CD4-positive, CD25-positive, alpha-beta regulatory T cell (primary cell): ENCODE measurements around the gene COL4A6. TPM values are rescaled to one million over a fixed set of nuclear protein-coding genes. Genes with fewer than 3 reads are reported as not detected.

Source experiments
- ATAC-seq, 2 donors: fragments of 150-1000 bp; cut with Tn5 transposase; one replicate each; pipeline ENCODE4 v1.10.0; 2021; ENCODE audit warnings: low read depth in 2 of 2, moderate number of reproducible peaks in 2 of 2, moderate library complexity in 1 of 2
- DNase-seq, 3 donors: peaks; one replicate each; pipeline versions ENCODE4 v3.0.0 to v3.0.0-alpha.2; 2012 to 2022; ENCODE audit warnings: mixed read lengths in 1 of 3
- H3K27ac ChIP-seq: one replicate; pipeline ENCODE4 v1.7.0; 2013; ENCODE audit warnings: mild to moderate bottlenecking, low read length; ENCODE audit not compliant: insufficient read depth, poor library complexity, severe bottlenecking
- H3K27me3 ChIP-seq: one replicate; pipeline ENCODE4 v1.7.0; 2013; ENCODE audit warnings: low read length; ENCODE audit not compliant: control insufficient read depth, insufficient read depth
- H3K36me3 ChIP-seq: one replicate; pipeline ENCODE4 v1.7.0; 2013; ENCODE audit warnings: mild to moderate bottlenecking, low read length, moderate library complexity; ENCODE audit not compliant: control insufficient read depth, insufficient read depth
- H3K4me1 ChIP-seq: 2 replicates; pipeline ENCODE4 v1.7.0; 2013; ENCODE audit warnings: mild to moderate bottlenecking, low read length; ENCODE audit not compliant: insufficient read depth, control insufficient read depth, poor library complexity, severe bottlenecking
- H3K4me3 ChIP-seq: one replicate; pipeline ENCODE4 v1.7.0; 2013; ENCODE audit warnings: low read depth, mild to moderate bottlenecking, low read length, moderate library complexity
- H3K9me3 ChIP-seq, 2 experiments: 1 replicate in 1 of 2; 2 replicates in 1 of 2; pipeline ENCODE4 v1.7.0; 2013; ENCODE audit warnings: low read length in 2 of 2, mild to moderate bottlenecking in 1 of 2, moderate library complexity in 1 of 2; ENCODE audit not compliant: control insufficient read depth in 2 of 2
- H3K27ac Mint-ChIP-seq, 3 donors: one replicate each; pipeline ENCODE4 v1.8.0; 2020 to 2022; ENCODE audit warnings: mild to moderate bottlenecking in 3 of 3, mixed read lengths in 3 of 3, moderate library complexity in 2 of 3
- H3K27me3 Mint-ChIP-seq: one replicate; pipeline ENCODE4 v1.8.0; 2022; ENCODE audit warnings: mild to moderate bottlenecking, mixed read lengths
- H3K36me3 Mint-ChIP-seq: one replicate; pipeline ENCODE4 v1.8.0; 2020; ENCODE audit warnings: mixed read lengths
- H3K4me1 Mint-ChIP-seq, 4 donors: one replicate each; pipeline ENCODE4 v1.8.0; 2020 to 2022; ENCODE audit warnings: mixed read lengths in 4 of 4, mild to moderate bottlenecking in 1 of 4
- H3K4me3 Mint-ChIP-seq, 4 donors: one replicate each; pipeline ENCODE4 v1.8.0; 2020 to 2022; ENCODE audit warnings: mild to moderate bottlenecking in 4 of 4, mixed read lengths in 4 of 4, moderate library complexity in 3 of 4
- H3K9me3 Mint-ChIP-seq, 7 donors: one replicate each; pipeline ENCODE4 v1.8.0; 2020 to 2022; ENCODE audit warnings: mixed read lengths in 7 of 7, mild to moderate bottlenecking in 3 of 7, moderate library complexity in 2 of 7
- polyA plus RNA-seq, 4 donors: library from polyadenylated mRNA; unstranded; fragments of 300-500 nt; fragmentation: Illumina TruSeq; gene quantifications; one replicate each; pipeline ENCODE4 v1.2.3, GENCODE V29; 2021
- total RNA-seq: library from RNA; stranded (reverse); gene quantifications from one replicate; pipeline ENCODE4 v1.2.3, GENCODE V29; 2022

COL4A6 gene
- total and polyA plus RNA-seq, 5 donors from 2014 or later = not detected

GRCh38 chrX:108131471-108131870 is 306.8 kb downstream of the COL4A6 start:
- Histone ChIP-seq H3K36me3 (peaks cover 19% of the 10 kb centered on the region), H3K27ac (no peak overlapping the region), H3K27me3 (no peaks in the 10 kb centered on the region), H3K4me3 (no peak overlapping the region), H3K9me3 (no peaks in the 10 kb centered on the region), H3K4me1 (no peaks in the 10 kb centered on the region)
- H3K27ac Mint-ChIP-seq = no peak overlapping the region
- peaks cover 8% of the 10 kb centered on the region for H3K36me3 Mint-ChIP-seq
- H3K4me3 Mint-ChIP-seq = no peak overlapping the region
- DNase-seq = no peak
- no peak for ATAC-seq
- H3K27me3 Mint-ChIP-seq = no peaks in the 10 kb centered on the region
- peaks cover 0 to 2% (median 0%) of the 10 kb centered on the region in 4 donors for H3K4me1 Mint-ChIP-seq
- H3K9me3 Mint-ChIP-seq = no peaks in the 10 kb centered on the region

DNA sequence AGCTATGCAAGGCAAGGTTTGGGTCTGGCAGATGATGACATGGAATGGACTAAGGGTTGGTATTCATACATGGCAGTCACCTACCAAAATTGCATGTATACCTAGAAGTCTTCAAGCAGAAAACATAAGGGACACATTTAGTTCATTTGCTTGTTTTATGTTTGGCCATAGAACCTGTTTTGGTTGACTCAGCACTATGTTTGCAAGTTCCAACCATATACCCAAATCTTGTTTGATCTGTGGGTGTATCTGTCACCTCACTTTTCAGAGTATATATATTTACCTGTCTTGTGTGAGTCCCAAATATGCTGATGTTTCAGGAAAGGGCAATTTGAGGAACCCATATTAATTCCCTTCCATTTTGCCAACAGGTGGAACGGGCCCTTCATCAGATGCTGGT is 307.3 kb downstream of the COL4A6 start:
- Histone ChIP-seq H3K27ac (no peak overlapping the region), H3K9me3 (no peaks in the 10 kb centered on the region), H3K4me1 (no peaks in the 10 kb centered on the region), H3K4me3 (no peak overlapping the region), H3K36me3 (peaks cover 19% of the 10 kb centered on the region), H3K27me3 (no peaks in the 10 kb centered on the region)
- no peak overlapping the region for H3K27ac Mint-ChIP-seq
- ATAC-seq = no peak
- H3K36me3 Mint-ChIP-seq = peaks cover 8% of the 10 kb centered on the region
- DNase-seq = no peak
- H3K4me3 Mint-ChIP-seq = peak overlapping the region in 1 of 4 donors; percentile 27
- no peaks in the 10 kb centered on the region for H3K27me3 Mint-ChIP-seq
- no peaks in the 10 kb centered on the region for H3K9me3 Mint-ChIP-seq
- H3K4me1 Mint-ChIP-seq = peaks cover 0 to 2% (median 0%) of the 10 kb centered on the region in 4 donors

DNA sequence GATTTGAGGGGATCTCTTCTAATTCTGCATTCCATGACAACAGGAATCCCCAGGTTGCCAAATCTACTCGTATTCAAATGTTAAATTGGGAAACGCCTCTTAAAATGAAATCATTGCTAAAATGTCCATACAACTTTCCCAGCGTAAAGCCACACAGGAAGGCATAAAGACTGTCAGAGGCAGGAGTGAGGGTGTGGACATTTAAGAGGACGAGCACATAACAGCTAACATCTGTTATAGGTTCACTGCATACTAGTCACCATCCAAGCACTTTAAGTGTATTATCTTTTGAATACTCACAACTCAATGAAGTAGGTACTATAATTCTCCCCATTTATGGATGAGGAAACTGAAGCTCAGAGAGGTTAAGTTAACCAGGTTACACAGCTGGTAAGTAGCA is 311.1 kb downstream of the COL4A6 start:
- Histone ChIP-seq H3K27ac (no peak overlapping the region), H3K9me3 (no peaks in the 10 kb centered on the region), H3K27me3 (no peaks in the 10 kb centered on the region), H3K4me3 (no peak overlapping the region), H3K4me1 (no peaks in the 10 kb centered on the region), H3K36me3 (peaks cover 12% of the 10 kb centered on the region)
- no peaks in the 10 kb centered on the region for H3K27me3 Mint-ChIP-seq
- H3K4me1 Mint-ChIP-seq = peaks cover 0 to 2% (median 0%) of the 10 kb centered on the region in 4 donors
- no peak overlapping the region for H3K4me3 Mint-ChIP-seq
- H3K36me3 Mint-ChIP-seq = peaks cover 13% of the 10 kb centered on the region
- H3K27ac Mint-ChIP-seq = no peak overlapping the region
- no peak for ATAC-seq
- no peak for DNase-seq
- no peaks in the 10 kb centered on the region for H3K9me3 Mint-ChIP-seq

DNA sequence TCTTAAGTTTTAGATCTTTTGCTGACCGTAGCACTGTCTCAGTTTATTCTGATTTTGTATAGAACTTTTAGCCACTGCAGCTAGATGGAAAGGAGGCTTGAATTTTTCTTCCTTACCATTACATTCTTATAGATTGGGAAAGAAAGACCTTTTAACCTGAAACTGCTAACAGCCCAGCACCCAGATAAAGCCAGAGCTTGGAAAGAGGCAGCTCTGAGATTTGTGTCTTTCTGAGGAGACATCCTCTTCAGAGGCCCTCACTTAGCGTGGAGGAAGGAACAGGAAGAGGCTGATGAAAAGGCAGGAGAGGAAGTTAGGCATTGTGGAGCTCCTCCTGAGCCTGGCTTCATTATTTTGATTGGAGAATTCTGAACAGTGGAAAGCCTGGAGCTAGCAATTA is 311.6 kb downstream of the COL4A6 start:
- H3K36me3 Mint-ChIP-seq = peaks cover 13% of the 10 kb centered on the region

DNA sequence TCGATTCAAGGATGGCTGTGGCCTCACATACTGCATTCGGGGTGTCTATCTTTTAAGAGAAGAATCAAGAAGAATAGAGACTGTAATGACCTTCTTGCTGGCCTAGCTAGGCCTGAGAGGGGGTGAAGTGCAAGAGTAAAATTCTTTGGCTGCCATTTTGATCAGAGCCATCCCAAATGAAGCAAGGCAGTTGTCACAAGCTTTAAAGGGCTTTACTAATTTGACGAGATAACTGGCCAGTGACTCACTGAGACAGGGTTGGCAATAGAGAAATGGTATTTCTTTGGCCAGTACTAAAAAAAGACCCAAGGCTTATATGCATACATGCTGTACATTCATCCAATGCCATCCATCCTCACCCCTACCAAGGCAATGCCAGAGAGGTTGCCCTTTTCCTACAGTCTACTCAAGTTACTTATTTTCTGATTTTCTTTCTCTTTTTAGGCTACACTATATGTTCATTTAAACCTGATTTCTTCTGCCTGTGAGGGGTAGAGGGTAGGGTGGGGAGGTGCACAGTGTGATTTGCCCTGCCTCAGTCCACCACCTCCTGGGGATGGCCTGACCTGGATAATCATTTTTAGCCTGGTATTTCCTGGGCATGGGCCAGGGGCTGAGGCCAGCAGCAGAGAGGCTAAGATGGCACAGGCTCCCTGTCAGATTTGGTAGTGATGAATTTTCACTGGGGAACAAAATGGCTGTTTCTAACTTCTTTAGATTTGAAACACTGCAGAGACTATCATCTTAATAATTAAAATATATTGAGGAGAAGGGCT is 314.4 kb downstream of the COL4A6 start:
- no peak overlapping the region for H3K4me3 Mint-ChIP-seq
- H3K27me3 Mint-ChIP-seq = no peaks in the 10 kb centered on the region
- Histone ChIP-seq H3K4me1 (no peaks in the 10 kb centered on the region), H3K9me3 (no peaks in the 10 kb centered on the region), H3K27me3 (no peaks in the 10 kb centered on the region), H3K36me3 (peaks cover 4% of the 10 kb centered on the region), H3K27ac (no peak overlapping the region), H3K4me3 (no peak overlapping the region)
- H3K27ac Mint-ChIP-seq = no peak overlapping the region
- no peaks in the 10 kb centered on the region for H3K4me1 Mint-ChIP-seq
- DNase-seq (no peak), ATAC-seq (no peak)
- H3K36me3 Mint-ChIP-seq = peaks cover 6% of the 10 kb centered on the region
- H3K9me3 Mint-ChIP-seq = no peaks in the 10 kb centered on the region

More for the DNA sequence above, 311.6 kb downstream of the COL4A6 start:
- ATAC-seq (no peak), DNase-seq (no peak)
- Mint-ChIP-seq H3K27me3 (no peaks in the 10 kb centered on the region), H3K4me1 (peaks cover 0 to 2% (median 0%) of the 10 kb centered on the region in 4 donors), H3K27ac (no peak overlapping the region), H3K4me3 (no peak overlapping the region), H3K9me3 (no peaks in the 10 kb centered on the region)
- Histone ChIP-seq H3K4me3 (no peak overlapping the region), H3K36me3 (peaks cover 12% of the 10 kb centered on the region), H3K9me3 (no peaks in the 10 kb centered on the region), H3K27me3 (no peaks in the 10 kb centered on the region), H3K27ac (no peak overlapping the region), H3K4me1 (no peaks in the 10 kb centered on the region)

GRCh38 chrX:108122748-108123147 is 315.5 kb downstream of the COL4A6 start:
- ATAC-seq (no peak), DNase-seq (peak in 1 of 3 donors; percentile 4)
- Mint-ChIP-seq H3K27ac (no peak overlapping the region), H3K4me3 (peak overlapping the region in 1 of 4 donors; percentile 15), H3K27me3 (no peaks in the 10 kb centered on the region), H3K9me3 (no peaks in the 10 kb centered on the region), H3K36me3 (peaks cover 6% of the 10 kb centered on the region), H3K4me1 (no peaks in the 10 kb centered on the region)
- H3K4me3 ChIP-seq = no peak overlapping the region
- H3K4me1 ChIP-seq = no peaks in the 10 kb centered on the region
- H3K27me3 ChIP-seq = no peaks in the 10 kb centered on the region
- H3K36me3 ChIP-seq = peaks cover under 1% of the 10 kb centered on the region
- no peaks in the 10 kb centered on the region for H3K9me3 ChIP-seq
- H3K27ac ChIP-seq = no peak overlapping the region

DNA sequence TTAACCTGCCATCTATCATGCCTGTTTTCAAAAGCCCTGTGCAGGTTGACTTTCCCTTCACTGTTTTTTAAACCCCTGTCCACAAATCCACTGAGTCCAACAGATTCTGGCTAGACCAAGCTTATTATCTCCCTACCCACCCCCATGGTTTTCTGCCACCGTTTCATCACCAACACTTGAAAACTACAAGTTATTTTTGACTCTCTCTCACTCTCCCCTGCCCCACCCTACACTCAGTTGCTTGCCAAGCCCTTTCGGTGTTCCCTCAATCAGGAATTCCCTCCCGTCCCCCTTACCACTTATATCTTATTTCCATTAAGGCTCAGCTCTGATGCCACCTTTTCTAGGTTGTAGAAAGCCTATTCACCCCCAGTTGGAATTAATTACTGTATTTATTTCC is 316.9 kb downstream of the COL4A6 start:
- no peak for ATAC-seq
- H3K36me3 Mint-ChIP-seq = peaks cover 6% of the 10 kb centered on the region
- Histone ChIP-seq H3K4me1 (no peaks in the 10 kb centered on the region), H3K27me3 (no peaks in the 10 kb centered on the region), H3K9me3 (no peaks in the 10 kb centered on the region), H3K36me3 (no peaks in the 10 kb centered on the region), H3K4me3 (no peak overlapping the region), H3K27ac (no peak overlapping the region)
- no peaks in the 10 kb centered on the region for H3K27me3 Mint-ChIP-seq
- no peaks in the 10 kb centered on the region for H3K4me1 Mint-ChIP-seq
- no peak overlapping the region for H3K4me3 Mint-ChIP-seq
- no peak for DNase-seq
- no peak overlapping the region for H3K27ac Mint-ChIP-seq
- no peaks in the 10 kb centered on the region for H3K9me3 Mint-ChIP-seq

DNA sequence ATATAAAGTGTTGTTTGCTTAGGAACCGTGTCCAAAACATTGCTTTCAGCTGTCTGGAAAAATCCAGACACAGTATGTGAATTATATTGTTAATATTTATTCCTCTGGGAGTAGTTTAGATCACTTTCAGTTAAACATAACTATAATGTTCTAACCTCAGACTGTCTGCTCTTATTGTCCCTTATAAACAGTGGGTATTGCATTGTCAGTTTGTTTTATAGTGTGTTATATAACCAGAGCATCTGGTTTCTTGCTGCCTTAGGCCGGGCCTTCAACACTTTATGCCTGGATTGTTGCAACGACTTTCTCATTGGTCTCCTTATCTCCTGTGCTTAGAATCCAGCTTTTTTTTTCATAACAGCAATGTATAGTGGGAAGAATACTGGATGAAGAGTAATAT is 320.2 kb downstream of the COL4A6 start:
- Histone ChIP-seq H3K4me1 (no peaks in the 10 kb centered on the region), H3K27me3 (no peaks in the 10 kb centered on the region), H3K4me3 (no peak overlapping the region), H3K36me3 (no peaks in the 10 kb centered on the region), H3K27ac (no peak overlapping the region), H3K9me3 (no peaks in the 10 kb centered on the region)
- Mint-ChIP-seq H3K27me3 (no peaks in the 10 kb centered on the region), H3K4me3 (no peak overlapping the region), H3K9me3 (no peaks in the 10 kb centered on the region), H3K27ac (no peak overlapping the region), H3K4me1 (peaks cover 0 to 7% (median 0%) of the 10 kb centered on the region in 4 donors), H3K36me3 (no peaks in the 10 kb centered on the region)
- no peak for DNase-seq
- no peak for ATAC-seq
